ENCODE measurements around the gene CHIA. TPM values are rescaled to one million over a fixed set of nuclear protein-coding genes. Genes with fewer than 3 reads are reported as not detected.

Gene CHIA
- total RNA-seq, 1 experiment from 2014 or later, result not detected

- Mint-ChIP-seq H3K27me3 (ENCODE audit: insufficient read depth, unreplicated experiment) (no peaks in the 10 kb centered on the region), H3K4me3 (ENCODE audit: unreplicated experiment) (no peak overlapping the region), H3K9me3 (ENCODE audit: unreplicated experiment) (no peaks in the 10 kb centered on the region), H3K27ac (ENCODE audit: unreplicated experiment) (no peak overlapping the region), H3K4me1 (ENCODE audit: low read depth, unreplicated experiment) (no peaks in the 10 kb centered on the region), H3K36me3 (ENCODE audit: insufficient read depth, unreplicated experiment) (no peaks in the 10 kb centered on the region)
- no peaks in the 10 kb centered on the region for H3K4me1 ChIP-seq
- no peak overlapping the region for H3K4me3 ChIP-seq (ENCODE audit: low read depth, low read length)
- no peak for TF ChIP-seq CTCF (IDR thresholded peaks at IDR 0.05; ENCODE audit: insufficient read depth in 1 of 2, low read depth in 1 of 2, low read length in 1 of 2, severe bottlenecking in 1 of 2, unreplicated experiment in 1 of 2)
- no peak for DNase-seq
- no peaks in the 10 kb centered on the region for H3K9me3 ChIP-seq
- no peaks in the 10 kb centered on the region for H3K27me3 ChIP-seq (replicated peaks; ENCODE audit: control insufficient read depth, insufficient read depth, low read length)
- CTCF ChIA-PET, result no interaction called here
- no TSS peak for BruUV-seq (replicated peaks)
- POLR2A ChIA-PET, result no interaction called here
- no peaks in the 10 kb centered on the region for H3K36me3 ChIP-seq (ENCODE audit: control insufficient read depth, insufficient read depth, low read length)
- intact Hi-C loops (cut with micrococcal nuclease; ENCODE audit: unreplicated experiment), result no loop called here
These were observed 19.0 kb downstream of the CHIA start for GRCh38 chr1:111309690-111310089.

GRCh38 chr1:111318523-111318922 lies 27.9 kb downstream of the CHIA start:
- TF ChIP-seq CTCF (IDR thresholded peaks at IDR 0.05; ENCODE audit: insufficient read depth in 1 of 2, low read depth in 1 of 2, low read length in 1 of 2, severe bottlenecking in 1 of 2, unreplicated experiment in 1 of 2), result no peak
- no peak overlapping the region for H3K4me3 ChIP-seq (ENCODE audit: low read depth, low read length)
- BruUV-seq (replicated peaks), result no TSS peak
- DNase-seq, result no peak
- no peak overlapping the region for H3K27ac Mint-ChIP-seq (ENCODE audit: unreplicated experiment)
- H3K9me3 ChIP-seq, result no peaks in the 10 kb centered on the region
- peaks cover 7% of the 10 kb centered on the region for H3K4me1 Mint-ChIP-seq (ENCODE audit: low read depth, unreplicated experiment)
- H3K36me3 Mint-ChIP-seq (ENCODE audit: insufficient read depth, unreplicated experiment), result no peaks in the 10 kb centered on the region
- intact Hi-C loops (cut with micrococcal nuclease; ENCODE audit: unreplicated experiment), result no loop called here
- no peak overlapping the region for H3K4me3 Mint-ChIP-seq (ENCODE audit: unreplicated experiment)
- H3K36me3 ChIP-seq (ENCODE audit: control insufficient read depth, insufficient read depth, low read length), result no peaks in the 10 kb centered on the region
- no peaks in the 10 kb centered on the region for H3K27me3 ChIP-seq (replicated peaks; ENCODE audit: control insufficient read depth, insufficient read depth, low read length)
- POLR2A ChIA-PET, result no interaction called here
- no peaks in the 10 kb centered on the region for H3K27me3 Mint-ChIP-seq (ENCODE audit: insufficient read depth, unreplicated experiment)
- H3K9me3 Mint-ChIP-seq (ENCODE audit: unreplicated experiment), result no peaks in the 10 kb centered on the region
- CTCF ChIA-PET, result no interaction called here
- H3K4me1 ChIP-seq, result no peaks in the 10 kb centered on the region

- H3K4me3 ChIP-seq (ENCODE audit: low read depth, low read length), result no peak overlapping the region
- no peaks in the 10 kb centered on the region for H3K27me3 Mint-ChIP-seq (ENCODE audit: insufficient read depth, unreplicated experiment)
- ChIA-PET POLR2A (interaction anchor here (0.5 to 0.6 kb wide), 2 partner anchors 11 to 108 kb away, joined by 6 to 15 read pairs; no protein-coding TSS in a partner anchor), CTCF (no interaction called here)
- H3K4me1 ChIP-seq, result no peaks in the 10 kb centered on the region
- H3K36me3 ChIP-seq (ENCODE audit: control insufficient read depth, insufficient read depth, low read length), result no peaks in the 10 kb centered on the region
- H3K9me3 ChIP-seq, result no peaks in the 10 kb centered on the region
- H3K9me3 Mint-ChIP-seq (ENCODE audit: unreplicated experiment), result no peaks in the 10 kb centered on the region
- peaks cover 9% of the 10 kb centered on the region for H3K4me1 Mint-ChIP-seq (ENCODE audit: low read depth, unreplicated experiment)
- no peak for TF ChIP-seq CTCF (IDR thresholded peaks at IDR 0.05; ENCODE audit: insufficient read depth in 1 of 2, low read depth in 1 of 2, low read length in 1 of 2, severe bottlenecking in 1 of 2, unreplicated experiment in 1 of 2)
- no peak for DNase-seq
- H3K4me3 Mint-ChIP-seq (ENCODE audit: unreplicated experiment), result no peak overlapping the region
- no peaks in the 10 kb centered on the region for H3K27me3 ChIP-seq (replicated peaks; ENCODE audit: control insufficient read depth, insufficient read depth, low read length)
- H3K27ac Mint-ChIP-seq (ENCODE audit: unreplicated experiment), result no peak overlapping the region
- no peaks in the 10 kb centered on the region for H3K36me3 Mint-ChIP-seq (ENCODE audit: insufficient read depth, unreplicated experiment)
- intact Hi-C loops (cut with micrococcal nuclease; ENCODE audit: unreplicated experiment), result no loop called here
- BruUV-seq (replicated peaks), result no TSS peak
These were observed 29.6 kb downstream of the CHIA start for GRCh38 chr1:111320066-111320879.
